PFSK-1 (cell line): Measurements from ENCODE around the gene SH2D3C.

Experiments used
- POLR2AphosphoS5 ChIP-seq: IDR thresholded peaks from 2 replicates; pipeline ENCODE4 v1.6.1; 2012; ENCODE audit warnings: low read depth, mild to moderate bottlenecking, control low read depth, low read length, moderate library complexity
- REST ChIP-seq, 2 experiments: IDR thresholded peaks; 2 replicates each; pipeline versions ENCODE4 v1.6.1 to v1.8.0; 2011 to 2012; ENCODE audit warnings: low read depth in 2 of 2, low read length in 2 of 2, control low read depth in 1 of 2, inconsistent platforms in 1 of 2, mild to moderate bottlenecking in 1 of 2, moderate library complexity in 1 of 2; ENCODE audit not compliant: insufficient read depth in 1 of 2
- TAF1 ChIP-seq: IDR thresholded peaks from 2 replicates; pipeline ENCODE4 v1.6.1; 2012; ENCODE audit warnings: low read length, control low read depth, borderline replicate concordance; ENCODE audit not compliant: insufficient read depth

GRCh38 chr9:127779136-127779981, 893 bp upstream of the SH2D3C start:
- TF ChIP-seq REST (IDR thresholded peaks at IDR 0.05; ENCODE audit: insufficient read depth in 1 of 2, low read depth in 2 of 2, low read length in 2 of 2) (no peak), POLR2AphosphoS5 (no peak), TAF1 (no peak)
